Measurements from ENCODE around the gene GPATCH2L.

- TF ChIP-seq CTCF (IDR thresholded peaks at IDR 0.05; ENCODE audit: low read depth, low read length) (no peak), EZH2phosphoT487 (IDR thresholded peaks at IDR 0.05; ENCODE audit: low read depth) (no peak)
These were observed 49.4 kb downstream of the GPATCH2L start for GRCh38 chr14:76201162-76201561.
